DMS79 (cell line): Measurements from ENCODE around the gene FABP3.

Experiments used
- DNase-seq: peaks from one replicate; lab custom pipeline; 2025; lab: John Stamatoyannopoulos, UW

The FABP3 gene

GRCh38 chr1:31372051-31372450 lies 825 bp downstream of the FABP3 start:
- no peak for DNase-seq

- no peak for DNase-seq
Measured at GRCh38 chr1:31371121-31371959, 1.5 kb downstream of the FABP3 start.

GRCh38 chr1:31370565-31370964 lies 2.3 kb downstream of the FABP3 start:
- DNase-seq = no peak

- DNase-seq = no peak
Measured at GRCh38 chr1:31370021-31370420, 2.9 kb downstream of the FABP3 start.

GRCh38 chr1:31368611-31369107 lies 4.2 kb downstream of the FABP3 start:
- no peak for DNase-seq

- DNase-seq = no peak
Measured at GRCh38 chr1:31366796-31367195, 6.1 kb downstream of the FABP3 start.

GRCh38 chr1:31364561-31365250 lies 8.2 kb downstream of the FABP3 start:
- no peak for DNase-seq

GRCh38 chr1:31362032-31362431 lies 10.8 kb downstream of the FABP3 start:
- no peak for DNase-seq

GRCh38 chr1:31361607-31362006 lies 11.3 kb downstream of the FABP3 start:
- DNase-seq = no peak

- DNase-seq = no peak
Measured at GRCh38 chr1:31356427-31356826, 16.4 kb downstream of the FABP3 start.

- no peak for DNase-seq
Measured at GRCh38 chr1:31354283-31354682, 18.6 kb downstream of the FABP3 start.

- no peak for DNase-seq
Measured at GRCh38 chr1:31348449-31348848, 24.4 kb downstream of the FABP3 start.

GRCh38 chr1:31346785-31347184 lies 26.1 kb downstream of the FABP3 start:
- no peak for DNase-seq

GRCh38 chr1:31345635-31346034 lies 27.2 kb downstream of the FABP3 start:
- no peak for DNase-seq

GRCh38 chr1:31344503-31344902 lies 28.4 kb downstream of the FABP3 start:
- DNase-seq = no peak

- no peak for DNase-seq
Measured at GRCh38 chr1:31336687-31337467, 36.0 kb downstream of the FABP3 start.

- DNase-seq = no peak
Measured at GRCh38 chr1:31335007-31335406, 37.9 kb downstream of the FABP3 start.

GRCh38 chr1:31327381-31327780 lies 45.5 kb downstream of the FABP3 start:
- DNase-seq = no peak

- no peak for DNase-seq
Measured at GRCh38 chr1:31326461-31326860, 46.4 kb downstream of the FABP3 start.

- DNase-seq = no peak
Measured at GRCh38 chr1:31324992-31325391, 47.9 kb downstream of the FABP3 start.

GRCh38 chr1:31324093-31324492 lies 48.8 kb downstream of the FABP3 start:
- DNase-seq = no peak

GRCh38 chr1:31318146-31318545 lies 54.7 kb downstream of the FABP3 start:
- DNase-seq = no peak

GRCh38 chr1:31315902-31316301 lies 57.0 kb downstream of the FABP3 start:
- no peak for DNase-seq
